GM18873 (cell line): ENCODE measurements around the gene TTC28.

ENCODE experiments used
- ATAC-seq: cut with Tn5 transposase; IDR thresholded peaks from one replicate; pipeline ENCODE4 v1.9.1; 2021; ENCODE audit warnings: mild to moderate bottlenecking, moderate library complexity, moderate number of reproducible peaks; ENCODE audit not compliant: unreplicated experiment, low FRiP score

The TTC28 gene

DNA sequence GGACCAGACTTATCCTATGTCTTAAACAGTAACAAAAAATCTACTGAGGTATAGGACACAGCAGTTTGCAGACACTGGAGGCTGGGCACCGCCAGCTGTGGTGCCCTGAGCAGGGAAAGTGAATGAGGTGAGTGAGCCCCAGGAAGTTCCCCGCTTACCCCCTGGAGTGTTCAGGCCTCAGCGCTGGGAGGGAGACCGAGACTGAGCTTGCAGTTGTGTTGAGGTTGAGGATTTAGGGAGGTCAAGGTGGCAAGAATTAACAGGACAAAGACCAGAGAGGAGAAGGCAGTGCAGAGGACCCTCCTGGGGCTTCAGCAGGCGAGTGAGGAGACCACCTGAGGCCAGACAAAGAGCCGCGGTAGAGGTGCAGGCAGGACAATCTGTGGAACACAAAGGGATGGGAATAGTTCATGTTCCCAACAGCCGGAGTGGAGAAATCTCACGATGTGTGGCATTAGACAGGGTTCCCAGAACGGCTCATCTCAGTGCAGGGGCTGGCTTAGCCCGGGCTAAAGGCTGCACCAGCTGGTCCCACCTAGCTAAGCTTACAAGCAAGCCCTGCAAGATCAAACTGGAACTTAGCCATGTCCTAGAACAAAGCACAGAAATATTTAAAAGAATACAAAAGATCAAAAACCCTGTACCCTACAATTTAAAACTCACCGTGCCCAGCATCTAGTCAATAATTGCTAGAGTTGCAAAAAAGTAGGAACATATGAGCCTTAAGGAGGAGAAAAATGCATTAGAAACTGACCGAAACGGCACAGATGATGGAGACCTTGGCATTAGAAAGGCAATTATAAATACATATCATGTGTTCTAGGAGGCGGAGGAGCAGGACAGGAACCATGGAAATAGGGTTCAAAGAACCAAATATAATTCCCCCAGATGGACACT is 713.2 kb downstream of the TTC28 start:
- no peak for ATAC-seq

DNA sequence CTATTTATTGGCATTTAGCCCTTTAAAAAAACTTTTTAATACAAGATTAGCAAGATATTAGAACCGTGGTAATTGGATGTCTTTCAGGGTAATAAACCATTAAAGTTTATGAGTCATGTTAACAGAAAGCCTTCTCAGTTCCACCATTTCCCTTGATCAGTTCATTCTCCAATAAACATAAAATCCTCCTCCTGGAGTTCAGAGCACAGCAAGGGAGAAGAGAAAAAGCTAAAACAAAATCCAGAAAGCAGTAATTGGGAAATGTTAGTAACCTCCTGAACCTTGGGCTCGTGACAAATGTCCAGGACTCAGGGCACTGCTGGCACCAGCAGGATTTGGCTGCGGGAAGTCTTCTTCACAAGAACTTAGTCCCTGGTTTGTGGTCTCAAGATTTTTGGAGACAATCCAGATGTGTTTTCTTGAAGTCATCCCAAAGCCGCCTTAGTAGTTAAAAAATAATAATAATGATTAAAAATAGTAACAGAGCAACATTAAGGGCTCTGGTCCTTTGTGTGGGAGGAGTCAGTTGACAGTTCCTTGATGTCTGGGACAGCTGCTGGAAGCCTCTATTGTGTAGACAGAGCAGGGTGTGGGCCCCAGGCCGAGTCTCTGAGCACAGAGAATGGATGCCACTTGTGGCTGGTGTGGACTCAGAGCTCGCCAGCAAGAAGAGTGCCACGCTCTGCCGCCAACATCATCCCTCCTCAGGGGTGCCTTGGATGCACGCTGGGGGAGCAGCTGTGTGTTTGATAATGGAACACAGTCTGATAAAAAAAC is 717.2 kb downstream of the TTC28 start:
- ATAC-seq: no peak

GRCh38 chr22:27961680-27962079 is 718.0 kb downstream of the TTC28 start:
- no peak for ATAC-seq

DNA sequence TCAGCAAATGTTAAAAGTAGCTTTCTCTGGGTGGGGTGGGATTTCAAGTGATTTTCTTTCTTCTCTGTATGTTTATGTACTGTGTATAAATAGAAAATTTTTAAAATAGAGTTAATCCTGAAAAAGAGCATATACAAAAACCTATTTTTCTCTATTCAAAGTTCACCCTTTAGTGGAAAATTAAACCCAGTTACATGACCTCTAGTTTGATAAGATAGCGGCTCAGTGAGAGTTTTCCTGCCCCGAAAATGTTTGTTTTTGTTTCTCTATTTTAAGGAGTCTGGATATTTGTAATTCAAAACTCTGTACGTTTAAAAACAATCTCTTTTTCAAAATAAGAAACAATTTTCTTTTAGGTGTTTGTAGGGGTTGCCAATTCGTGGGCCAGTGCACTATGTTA is 718.5 kb downstream of the TTC28 start:
- ATAC-seq: no peak

GRCh38 chr22:27959335-27960090 is 720.1 kb downstream of the TTC28 start:
- no peak for ATAC-seq

DNA sequence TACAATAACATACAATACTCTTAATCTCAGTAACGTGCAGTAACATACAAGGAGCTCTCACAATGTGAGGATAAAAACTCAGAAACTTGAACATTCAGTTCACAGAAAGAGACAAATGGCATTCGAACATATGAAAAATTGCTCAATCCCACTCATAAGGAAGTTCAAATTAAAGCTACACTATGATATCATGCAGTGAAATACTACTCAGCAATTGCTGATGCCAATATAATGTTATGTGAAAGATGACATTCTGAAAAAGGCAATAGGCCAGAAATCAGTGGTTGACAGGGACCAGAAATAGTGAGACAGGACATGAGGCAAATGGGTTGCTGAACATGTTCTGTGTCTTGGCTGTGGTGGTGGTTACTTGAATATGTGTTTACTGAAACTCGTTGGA is 726.9 kb downstream of the TTC28 start:
- ATAC-seq: no peak

- ATAC-seq: no peak
These were observed 727.5 kb downstream of the TTC28 start for GRCh38 chr22:27952091-27952490.

- no peak for ATAC-seq
These were observed 730.2 kb downstream of the TTC28 start for GRCh38 chr22:27949421-27949820.

- no peak for ATAC-seq
These were observed 731.1 kb downstream of the TTC28 start for GRCh38 chr22:27948569-27948968.

DNA sequence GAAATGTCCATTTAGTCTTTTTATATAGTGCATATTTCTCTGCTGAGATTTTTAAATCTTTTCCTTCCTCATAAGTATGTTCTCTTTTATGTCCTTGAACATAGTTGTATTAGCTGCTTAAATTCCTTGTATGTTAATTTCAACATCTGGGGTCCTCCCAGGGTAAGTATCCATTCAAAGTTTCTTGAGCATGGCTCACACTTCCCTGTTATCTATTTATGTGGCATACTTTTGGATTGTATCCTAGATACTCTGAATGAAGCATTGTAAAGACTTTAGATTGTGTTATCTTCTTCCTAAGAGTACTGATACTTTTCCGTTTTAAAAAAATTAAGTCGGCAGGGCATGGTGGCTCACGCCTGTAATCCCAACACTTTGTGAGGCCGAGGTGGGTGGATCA is 732.2 kb downstream of the TTC28 start:
- no peak for ATAC-seq

DNA sequence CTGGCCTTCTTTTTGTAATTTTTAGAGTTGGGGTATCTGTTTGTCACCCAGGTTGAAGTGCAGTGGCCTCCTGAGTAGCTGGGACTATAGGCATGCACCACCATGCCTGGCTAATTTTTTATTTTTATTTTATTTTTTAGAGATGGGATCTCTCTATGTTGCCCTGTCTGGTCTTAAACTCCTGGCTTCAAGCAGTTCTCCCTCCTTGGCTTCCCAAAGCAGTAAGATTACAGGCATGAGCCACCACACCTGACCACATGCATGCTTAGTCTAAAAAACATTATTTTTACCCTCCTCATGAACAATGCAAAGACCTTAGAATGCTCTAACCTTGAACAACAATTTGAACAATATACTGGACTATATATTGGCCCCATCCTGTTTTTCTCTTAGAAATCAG is 738.5 kb downstream of the TTC28 start:
- ATAC-seq: no peak

DNA sequence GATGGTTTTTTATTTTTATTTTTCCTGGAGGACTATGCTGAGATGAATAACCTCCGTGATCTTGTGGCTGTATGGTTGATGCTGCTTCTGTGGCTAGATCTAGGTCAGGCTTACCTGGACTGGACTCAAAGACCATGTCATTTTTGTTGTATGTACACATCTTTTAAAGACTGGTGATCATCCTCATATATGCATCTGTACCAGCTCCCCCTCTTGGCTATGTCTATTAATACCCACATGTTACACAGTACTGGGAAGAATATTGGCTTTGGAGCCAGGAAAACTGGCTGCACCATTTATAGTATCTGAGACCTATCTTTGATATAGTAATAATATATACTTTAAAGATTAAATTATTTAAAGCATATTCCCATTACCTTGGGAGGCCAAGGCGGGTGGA is 742.2 kb downstream of the TTC28 start:
- no peak for ATAC-seq

DNA sequence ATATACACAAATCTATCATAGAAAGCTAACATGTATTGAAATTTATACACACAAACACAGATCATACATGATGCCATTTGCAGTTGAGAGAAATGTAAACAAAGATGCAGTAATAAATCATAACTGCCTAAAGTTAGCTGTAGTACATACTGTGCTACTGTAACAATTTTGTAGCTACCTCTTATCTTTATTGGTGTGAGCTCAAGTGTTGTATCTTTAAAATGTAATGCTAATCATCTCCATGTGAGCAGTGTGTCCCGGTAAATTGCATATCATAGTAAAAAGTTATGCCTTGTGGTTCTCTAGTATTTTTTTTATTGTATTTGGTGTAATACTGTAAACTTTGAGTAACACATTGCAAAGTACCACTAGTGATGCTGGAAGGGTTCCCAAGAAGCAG is 743.7 kb downstream of the TTC28 start:
- no peak for ATAC-seq

DNA sequence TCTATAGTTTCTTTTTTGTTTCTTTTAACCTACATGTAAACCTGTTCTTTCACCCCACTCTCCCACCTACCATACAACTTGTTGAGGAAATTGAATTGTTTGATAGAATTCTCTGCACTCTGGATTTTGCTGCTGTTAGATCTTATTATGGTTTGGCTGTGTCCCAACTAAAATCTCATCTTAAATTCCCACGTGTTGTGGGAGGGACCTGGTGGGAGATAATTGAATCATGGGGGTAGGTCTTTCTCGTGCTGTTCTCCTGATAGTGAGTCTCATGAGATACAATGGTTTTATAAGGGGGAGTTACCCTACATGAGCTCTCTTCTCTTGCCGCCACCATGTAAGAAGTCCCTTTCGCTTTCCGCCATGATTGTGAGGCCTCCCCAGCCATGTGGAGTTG is 745.6 kb downstream of the TTC28 start:
- ATAC-seq: no peak

GRCh38 chr22:27933186-27933983 is 746.3 kb downstream of the TTC28 start:
- ATAC-seq: no peak

DNA sequence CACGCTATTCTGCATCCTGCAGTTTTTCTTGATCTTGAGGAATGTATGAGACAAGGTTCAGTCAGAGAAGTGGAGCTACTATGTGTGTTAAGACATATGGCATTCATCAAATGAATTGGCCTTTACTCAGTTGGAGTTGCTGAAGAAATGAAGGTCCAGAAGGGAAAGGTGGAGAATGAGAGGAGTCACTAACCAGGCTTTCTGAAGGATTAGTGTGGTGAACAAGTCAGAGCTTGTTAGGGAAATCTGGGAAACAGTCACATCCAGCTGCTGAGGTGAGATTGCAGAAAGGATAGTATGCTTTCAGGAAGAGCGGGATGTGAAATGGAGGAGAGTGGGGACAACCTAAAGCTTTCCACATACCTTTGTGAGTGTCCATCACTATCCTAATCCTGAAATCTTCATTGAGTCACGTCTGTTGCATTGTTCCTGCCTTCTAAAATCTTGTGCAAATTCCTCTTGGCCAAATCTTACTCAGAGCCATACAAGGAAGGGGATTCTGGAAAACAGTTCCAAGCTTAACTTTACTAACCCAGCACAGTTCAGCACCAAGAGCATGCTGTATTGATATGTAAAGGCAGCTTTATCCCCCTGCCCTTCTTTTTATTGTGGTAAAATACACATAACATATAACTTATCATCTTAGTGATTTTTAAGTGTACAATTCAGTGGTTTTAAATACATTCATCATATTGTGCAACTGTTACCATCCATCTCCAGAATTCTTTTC is 749.1 kb downstream of the TTC28 start:
- no peak for ATAC-seq
